H9 (cell line): Measurements from ENCODE around the gene KLHL2. TPM values are rescaled to one million over a fixed set of nuclear protein-coding genes. Genes with fewer than 3 reads are reported as not detected.
A peak's percentile ranks its signal among the peaks of the same experiment; 100 is the strongest.
"Not testable (repeated sequence)": the region's sequence is repeated elsewhere in the genome, so short reads cannot be mapped to it uniquely, and the experiment has no call there.

Experiments
- DNase-seq: peaks from one replicate; pipeline ENCODE4 v3.0.0-alpha.2; 2017
- H2AFZ ChIP-seq: one replicate; pipeline ENCODE4 v1.6.1; 2013; ENCODE audit warnings: mild to moderate bottlenecking, low read length, control low read depth, moderate library complexity
- H2AK5ac ChIP-seq: 2 replicates; pipeline ENCODE4 v1.6.1; 2013; ENCODE audit warnings: low read length, control low read depth, mixed read lengths; ENCODE audit not compliant: insufficient read length
- H2BK120ac ChIP-seq: one replicate; pipeline ENCODE4 v1.6.1; 2013; ENCODE audit warnings: low read depth, mild to moderate bottlenecking, low read length, control low read depth, inconsistent platforms; ENCODE audit not compliant: poor library complexity, severe bottlenecking
- H2BK12ac ChIP-seq: 2 replicates; pipeline ENCODE4 v1.6.1; 2013; ENCODE audit warnings: low read length, control low read depth, mixed read lengths, low read depth; ENCODE audit not compliant: insufficient read length
- H2BK15ac ChIP-seq: 2 replicates; pipeline ENCODE4 v1.6.1; 2013; ENCODE audit warnings: low read depth, low read length, control low read depth
- H2BK20ac ChIP-seq: one replicate; pipeline ENCODE4 v1.6.1; 2013; ENCODE audit warnings: low read depth, mild to moderate bottlenecking, low read length, control low read depth, inconsistent platforms; ENCODE audit not compliant: poor library complexity, severe bottlenecking
- H2BK5ac ChIP-seq: 2 replicates; pipeline ENCODE4 v1.6.1; 2013; ENCODE audit warnings: low read length, control low read depth, mixed read lengths; ENCODE audit not compliant: insufficient read length
- H3K14ac ChIP-seq: 2 replicates; pipeline ENCODE4 v1.6.1; 2013; ENCODE audit warnings: low read length, control low read depth; ENCODE audit not compliant: insufficient read depth
- H3K18ac ChIP-seq: 2 replicates; pipeline ENCODE4 v1.6.1; 2013; ENCODE audit warnings: low read depth, mild to moderate bottlenecking, mixed read lengths, low read length, control low read depth; ENCODE audit not compliant: insufficient read length
- H3K23ac ChIP-seq: 2 replicates; pipeline ENCODE4 v1.6.1; 2013; ENCODE audit warnings: low read length, control low read depth, mixed read lengths, low read depth; ENCODE audit not compliant: insufficient read length
- H3K23me2 ChIP-seq: 2 replicates; pipeline ENCODE4 v1.6.1; 2013; ENCODE audit warnings: low read depth, mild to moderate bottlenecking, mixed read lengths, low read length, control low read depth; ENCODE audit not compliant: insufficient read length, poor library complexity, severe bottlenecking
- H3K27ac ChIP-seq: 2 replicates; pipeline ENCODE4 v1.5.1; 2013; ENCODE audit warnings: low read length, control low read depth, mixed read lengths, low read depth; ENCODE audit not compliant: insufficient read length
- H3K27me3 ChIP-seq: 2 replicates; pipeline ENCODE4 v1.6.1; 2013; ENCODE audit warnings: low read length, control low read depth, inconsistent platforms; ENCODE audit not compliant: insufficient read depth
- H3K4ac ChIP-seq: 2 replicates; pipeline ENCODE4 v1.6.1; 2013; ENCODE audit warnings: low read depth, mild to moderate bottlenecking, control low read depth, inconsistent platforms, low read length, moderate library complexity
- H3K4me1 ChIP-seq: 2 replicates; pipeline ENCODE4 v1.6.1; 2013; ENCODE audit warnings: low read length, control low read depth, inconsistent platforms; ENCODE audit not compliant: insufficient read depth
- H3K4me2 ChIP-seq: 2 replicates; pipeline ENCODE4 v1.6.1; 2013; ENCODE audit warnings: low read length, control low read depth, mixed read lengths; ENCODE audit not compliant: insufficient read length, insufficient read depth
- H3K56ac ChIP-seq: 2 replicates; pipeline ENCODE4 v1.6.1; 2013; ENCODE audit warnings: low read depth, mild to moderate bottlenecking, mixed read lengths, low read length, control low read depth; ENCODE audit not compliant: insufficient read length
- H3K79me1 ChIP-seq: 2 replicates; pipeline ENCODE4 v1.6.1; 2013; ENCODE audit warnings: low read depth, mild to moderate bottlenecking, moderate library complexity, low read length, control low read depth, inconsistent platforms; ENCODE audit not compliant: insufficient read depth, poor library complexity, severe bottlenecking
- H3K79me2 ChIP-seq: 2 replicates; pipeline ENCODE4 v1.6.1; 2013; ENCODE audit warnings: low read length, control low read depth, inconsistent platforms; ENCODE audit not compliant: insufficient read depth
- H3K9ac ChIP-seq: 2 replicates; pipeline ENCODE4 v1.6.1; 2013; ENCODE audit warnings: low read length, control low read depth, mixed read lengths; ENCODE audit not compliant: insufficient read length; ENCODE audit errors: extremely low read depth
- H3K9me3 ChIP-seq: one replicate; pipeline ENCODE4 v1.6.1; 2013; ENCODE audit warnings: low read depth, low read length, inconsistent platforms; ENCODE audit not compliant: control insufficient read depth
- H3T11ph ChIP-seq: one replicate; pipeline ENCODE4 v1.6.1; 2013; ENCODE audit warnings: mild to moderate bottlenecking, low read length, control low read depth, inconsistent platforms
- H4K20me1 ChIP-seq: one replicate; pipeline ENCODE4 v1.6.1; 2013; ENCODE audit not compliant: control insufficient read depth, insufficient read length, insufficient read depth
- H4K5ac ChIP-seq: 2 replicates; pipeline ENCODE4 v1.6.1; 2013; ENCODE audit warnings: low read depth, mild to moderate bottlenecking, mixed read lengths, low read length, control low read depth; ENCODE audit not compliant: insufficient read length
- H4K8ac ChIP-seq: replicated peaks from 2 replicates; pipeline ENCODE4 v1.6.1; 2013; ENCODE audit warnings: low read length, control low read depth, mixed read lengths, low read depth; ENCODE audit not compliant: insufficient read length
- H4K91ac ChIP-seq: 2 replicates; pipeline ENCODE4 v1.6.1; 2013; ENCODE audit warnings: low read depth, mild to moderate bottlenecking, moderate library complexity, mixed read lengths, low read length, control low read depth; ENCODE audit not compliant: insufficient read length
- H3K27ac Mint-ChIP-seq, 3 experiments: 2 replicates in 2 of 3; 3 replicates in 1 of 3; pipeline ENCODE4 v1.8.0; 2020 to 2021; ENCODE audit warnings: mixed read lengths in 3 of 3, mild to moderate bottlenecking in 1 of 3, moderate library complexity in 1 of 3
- H3K27me3 Mint-ChIP-seq: 2 replicates; pipeline ENCODE4 v1.8.0; 2021; ENCODE audit warnings: low read depth, mild to moderate bottlenecking, moderate library complexity, mixed read lengths
- H3K36me3 Mint-ChIP-seq, 3 experiments: 2 replicates in 2 of 3; 3 replicates in 1 of 3; pipeline ENCODE4 v1.8.0; 2020 to 2021; ENCODE audit warnings: low read depth in 3 of 3, mixed read lengths in 3 of 3; ENCODE audit not compliant: insufficient read depth in 1 of 3
- H3K4me1 Mint-ChIP-seq, 2 experiments: 2 replicates each; pipeline ENCODE4 v1.8.0; 2020; ENCODE audit warnings: mixed read lengths in 2 of 2
- H3K4me3 Mint-ChIP-seq, 2 experiments: 2 replicates in 1 of 2; 3 replicates in 1 of 2; pipeline ENCODE4 v1.8.0; 2020 to 2021; ENCODE audit warnings: mild to moderate bottlenecking in 2 of 2, mixed read lengths in 2 of 2, moderate library complexity in 1 of 2
- H3K9me3 Mint-ChIP-seq, 2 experiments: 2 replicates in 1 of 2; 3 replicates in 1 of 2; pipeline ENCODE4 v1.8.0; 2020; ENCODE audit warnings: mild to moderate bottlenecking in 2 of 2, mixed read lengths in 2 of 2, moderate library complexity in 1 of 2
- WGBS: extraction: QIAGEN DNeasy Blood & Tissue Kit; methylation state at CpG from one replicate; pipeline ENCODE4 v1.1.7; 2013; ENCODE audit warnings: missing lambda C conversion rate, low lambda C conversion rate, mixed read lengths; ENCODE audit not compliant: insufficient read length; ENCODE audit errors: extremely low coverage; 5-methylcytosine and 5-hydroxymethylcytosine counted together
- total RNA-seq: library from RNA; stranded (reverse); gene quantifications from 2 replicates; pipeline ENCODE4 v1.2.1, GENCODE V29; 2021
- TF ChIP-seq, protein P1 (sequence below): fragments of 200-600 bp; sonication (generic); conservative IDR thresholded peaks from 3 replicates; pipeline ENCODE4 v1.8.0; 2021; ENCODE audit warnings: antibody characterized with exemption, mild to moderate bottlenecking

The KLHL2 gene
- total RNA-seq, 1 experiment from 2014 or later, result 14.3 TPM

DNA sequence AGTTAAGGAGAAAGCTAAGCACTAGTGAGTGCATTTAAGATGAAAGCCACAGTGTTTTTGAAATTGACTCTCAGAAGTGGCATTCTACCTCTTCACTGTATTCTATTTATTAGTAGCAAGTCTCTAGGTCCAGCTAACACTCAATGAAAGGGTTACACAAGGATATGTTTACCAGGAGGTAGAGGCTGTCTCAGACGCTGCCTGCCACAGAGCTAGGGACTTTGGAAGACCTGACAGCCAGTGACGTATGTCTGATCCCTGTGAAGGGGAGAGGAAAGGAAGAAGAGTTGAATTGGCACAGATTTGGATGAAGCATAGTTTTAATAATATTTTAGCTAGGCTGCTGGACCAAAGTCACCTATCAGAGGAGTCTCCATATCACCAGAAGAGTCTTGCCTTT lies 36.5 kb upstream of the KLHL2 start:
- Histone ChIP-seq H4K5ac (no peak overlapping the region), H2BK12ac (no peak overlapping the region), H3K23me2 (no peaks in the 10 kb centered on the region), H2AK5ac (no peak overlapping the region), H3K4me1 (no peaks in the 10 kb centered on the region), H3K23ac (no peak overlapping the region), H3K79me1 (no peaks in the 10 kb centered on the region), H3K27ac (no peak overlapping the region), H3K4me2 (no peak overlapping the region), H2BK15ac (no peak overlapping the region), H3K27me3 (no peaks in the 10 kb centered on the region), H3K18ac (no peak overlapping the region), H2AFZ (no peak overlapping the region), H3K9ac (no peak overlapping the region), H3K4ac (no peak overlapping the region), H3K9me3 (no peaks in the 10 kb centered on the region), H2BK120ac (no peak overlapping the region), H3K79me2 (no peaks in the 10 kb centered on the region), H3T11ph (no peak overlapping the region), H2BK20ac (no peak overlapping the region), H4K20me1 (no peaks in the 10 kb centered on the region), H4K91ac (no peak overlapping the region), H4K8ac (no peak overlapping the region), H2BK5ac (no peak overlapping the region), H3K56ac (no peak overlapping the region), H3K14ac (no peak overlapping the region)
- Mint-ChIP-seq H3K36me3 (no peaks in the 10 kb centered on the region; a peak in 2 of 7 replicates), H3K9me3 (peaks cover 3 to 6% of the 10 kb centered on the region in 2 experiments; a peak in 4 of 5 replicates), H3K4me3 (no peak overlapping the region), H3K27me3 (no peaks in the 10 kb centered on the region), H3K27ac (peak overlapping the region in 1 of 3 experiments; percentile 21; a peak in 2 of 7 replicates), H3K4me1 (no peaks in the 10 kb centered on the region)
- TF ChIP-seq, protein P1, sequence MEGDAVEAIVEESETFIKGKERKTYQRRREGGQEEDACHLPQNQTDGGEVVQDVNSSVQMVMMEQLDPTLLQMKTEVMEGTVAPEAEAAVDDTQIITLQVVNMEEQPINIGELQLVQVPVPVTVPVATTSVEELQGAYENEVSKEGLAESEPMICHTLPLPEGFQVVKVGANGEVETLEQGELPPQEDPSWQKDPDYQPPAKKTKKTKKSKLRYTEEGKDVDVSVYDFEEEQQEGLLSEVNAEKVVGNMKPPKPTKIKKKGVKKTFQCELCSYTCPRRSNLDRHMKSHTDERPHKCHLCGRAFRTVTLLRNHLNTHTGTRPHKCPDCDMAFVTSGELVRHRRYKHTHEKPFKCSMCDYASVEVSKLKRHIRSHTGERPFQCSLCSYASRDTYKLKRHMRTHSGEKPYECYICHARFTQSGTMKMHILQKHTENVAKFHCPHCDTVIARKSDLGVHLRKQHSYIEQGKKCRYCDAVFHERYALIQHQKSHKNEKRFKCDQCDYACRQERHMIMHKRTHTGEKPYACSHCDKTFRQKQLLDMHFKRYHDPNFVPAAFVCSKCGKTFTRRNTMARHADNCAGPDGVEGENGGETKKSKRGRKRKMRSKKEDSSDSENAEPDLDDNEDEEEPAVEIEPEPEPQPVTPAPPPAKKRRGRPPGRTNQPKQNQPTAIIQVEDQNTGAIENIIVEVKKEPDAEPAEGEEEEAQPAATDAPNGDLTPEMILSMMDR, result no peak
- no CpG with 5 or more reads among the region's 2 CpGs for WGBS
- DNase-seq, result no peak

DNA sequence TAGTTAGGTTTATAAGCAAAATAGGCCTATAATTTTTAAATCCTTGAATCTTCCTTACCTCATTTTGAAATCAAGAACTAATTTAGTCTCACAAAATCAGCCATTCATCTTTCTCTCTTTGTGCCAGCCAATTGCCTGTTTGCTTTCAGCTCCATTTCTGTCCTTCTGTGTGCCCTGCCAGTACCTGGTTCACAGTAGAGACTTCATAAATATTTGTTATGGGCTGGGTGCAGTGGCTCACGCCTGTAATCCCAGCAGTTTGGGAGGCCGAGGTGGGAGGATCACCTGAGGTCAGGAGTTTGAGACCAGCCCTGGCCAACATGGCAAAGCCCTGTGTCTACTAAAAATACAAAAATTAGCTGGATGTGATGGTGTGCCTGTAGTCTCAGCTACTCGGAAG lies 31.9 kb upstream of the KLHL2 start:
- not testable (repeated sequence) for H3K36me3 Mint-ChIP-seq

More for the DNA sequence above, 31.9 kb upstream of the KLHL2 start:
- H3K4ac ChIP-seq, H3K79me1 ChIP-seq, H4K5ac ChIP-seq, H3K9ac ChIP-seq, H3K27me3 Mint-ChIP-seq, H3K27ac ChIP-seq, H3K4me2 ChIP-seq, H3K4me3 Mint-ChIP-seq, H3K9me3 Mint-ChIP-seq, H3K4me1 ChIP-seq, H3K18ac ChIP-seq, H3K56ac ChIP-seq, H3T11ph ChIP-seq, H3K79me2 ChIP-seq, H2BK12ac ChIP-seq, H2AFZ ChIP-seq, H2BK20ac ChIP-seq, H3K23me2 ChIP-seq, DNase-seq, H2BK120ac ChIP-seq, H4K91ac ChIP-seq, H4K20me1 ChIP-seq, H3K14ac ChIP-seq, H4K8ac ChIP-seq, H3K23ac ChIP-seq, H3K27me3 ChIP-seq, H3K27ac Mint-ChIP-seq, H2BK15ac ChIP-seq, H2AK5ac ChIP-seq, H2BK5ac ChIP-seq, H3K4me1 Mint-ChIP-seq, H3K9me3 ChIP-seq: not testable (repeated sequence)
- no CpG with 5 or more reads among the region's 3 CpGs for WGBS
